ENCODE data around the gene TEX35. TPM values are rescaled to one million over a fixed set of nuclear protein-coding genes. Genes with fewer than 3 reads are reported as not detected.

Gene TEX35
- total and polyA plus RNA-seq, 10 of the 15 experiments (the other 5 are each of a cell fraction or from before 2014, with no cell fraction given), result not detected

DNA sequence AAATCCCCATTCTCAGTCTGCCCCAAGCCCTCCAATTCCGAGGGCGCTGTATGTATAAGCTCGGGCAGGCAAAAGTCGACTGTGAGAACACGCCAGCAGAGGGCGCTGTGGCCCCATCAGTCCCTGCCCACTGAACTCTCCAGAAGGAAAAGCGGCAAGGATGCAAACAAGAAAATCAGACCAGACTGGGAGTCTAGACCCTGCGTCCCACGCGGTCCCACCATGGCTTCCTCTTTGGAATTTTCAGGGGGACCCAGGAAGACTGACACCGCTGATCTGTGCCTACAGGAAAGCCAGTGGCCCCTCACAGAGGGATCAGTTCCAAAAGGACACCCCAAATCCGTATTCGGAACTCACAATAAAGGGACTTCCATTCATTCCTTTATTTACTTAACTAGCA, 19.5 kb downstream of the TEX35 start (continued):
- TF ChIP-seq, protein P1, sequence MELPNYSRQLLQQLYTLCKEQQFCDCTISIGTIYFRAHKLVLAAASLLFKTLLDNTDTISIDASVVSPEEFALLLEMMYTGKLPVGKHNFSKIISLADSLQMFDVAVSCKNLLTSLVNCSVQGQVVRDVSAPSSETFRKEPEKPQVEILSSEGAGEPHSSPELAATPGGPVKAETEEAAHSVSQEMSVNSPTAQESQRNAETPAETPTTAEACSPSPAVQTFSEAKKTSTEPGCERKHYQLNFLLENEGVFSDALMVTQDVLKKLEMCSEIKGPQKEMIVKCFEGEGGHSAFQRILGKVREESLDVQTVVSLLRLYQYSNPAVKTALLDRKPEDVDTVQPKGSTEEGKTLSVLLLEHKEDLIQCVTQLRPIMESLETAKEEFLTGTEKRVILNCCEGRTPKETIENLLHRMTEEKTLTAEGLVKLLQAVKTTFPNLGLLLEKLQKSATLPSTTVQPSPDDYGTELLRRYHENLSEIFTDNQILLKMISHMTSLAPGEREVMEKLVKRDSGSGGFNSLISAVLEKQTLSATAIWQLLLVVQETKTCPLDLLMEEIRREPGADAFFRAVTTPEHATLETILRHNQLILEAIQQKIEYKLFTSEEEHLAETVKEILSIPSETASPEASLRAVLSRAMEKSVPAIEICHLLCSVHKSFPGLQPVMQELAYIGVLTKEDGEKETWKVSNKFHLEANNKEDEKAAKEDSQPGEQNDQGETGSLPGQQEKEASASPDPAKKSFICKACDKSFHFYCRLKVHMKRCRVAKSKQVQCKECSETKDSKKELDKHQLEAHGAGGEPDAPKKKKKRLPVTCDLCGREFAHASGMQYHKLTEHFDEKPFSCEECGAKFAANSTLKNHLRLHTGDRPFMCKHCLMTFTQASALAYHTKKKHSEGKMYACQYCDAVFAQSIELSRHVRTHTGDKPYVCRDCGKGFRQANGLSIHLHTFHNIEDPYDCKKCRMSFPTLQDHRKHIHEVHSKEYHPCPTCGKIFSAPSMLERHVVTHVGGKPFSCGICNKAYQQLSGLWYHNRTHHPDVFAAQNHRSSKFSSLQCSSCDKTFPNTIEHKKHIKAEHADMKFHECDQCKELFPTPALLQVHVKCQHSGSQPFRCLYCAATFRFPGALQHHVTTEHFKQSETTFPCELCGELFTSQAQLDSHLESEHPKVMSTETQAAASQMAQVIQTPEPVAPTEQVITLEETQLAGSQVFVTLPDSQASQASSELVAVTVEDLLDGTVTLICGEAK (IDR thresholded peaks at IDR 0.05; ENCODE audit: borderline replicate concordance), result no peak
- TF ChIP-seq REST (IDR thresholded peaks at IDR 0.05; ENCODE audit: low read depth, low read length) (no peak), SMARCA5 (IDR thresholded peaks at IDR 0.05) (no peak), POLR2AphosphoS5 (IDR thresholded peaks at IDR 0.05; ENCODE audit: low read length) (no peak), IKZF2 (IDR thresholded peaks at IDR 0.05) (no peak), FOXK2 (IDR thresholded peaks at IDR 0.05) (no peak), ZNF24 (IDR thresholded peaks at IDR 0.05) (no peak), RELA (IDR thresholded peaks at IDR 0.05; ENCODE audit: borderline replicate concordance, partially characterized antibody) (no peak), BCL11A (IDR thresholded peaks at IDR 0.05; ENCODE audit: low read depth, low read length) (no peak)

Data from GM12878 (cell line).